Measurements from ENCODE around the gene FIGLA. TPM values are rescaled to one million over a fixed set of nuclear protein-coding genes. Genes with fewer than 3 reads are reported as not detected.

FIGLA gene
- total and polyA plus RNA-seq, 2 experiments from 2014 or later, result not detected

DNA sequence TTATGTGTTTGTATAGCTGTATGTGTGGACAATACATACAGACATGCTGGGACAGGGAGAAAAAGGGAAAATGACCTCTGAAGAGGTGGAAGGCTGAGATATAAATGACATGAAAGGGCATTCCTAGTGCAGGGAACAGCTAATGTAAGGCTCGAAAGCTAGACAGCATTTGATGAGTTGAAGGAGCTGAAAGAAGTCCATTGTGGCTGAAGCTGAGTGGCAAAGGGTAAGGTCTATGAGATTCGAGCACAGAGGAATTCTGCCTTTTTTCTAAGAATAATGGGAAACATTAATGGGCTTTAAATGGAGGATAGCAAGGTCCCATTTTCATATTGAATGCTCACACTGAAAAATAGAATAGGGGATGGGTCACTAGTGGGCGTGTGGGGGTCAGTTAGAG is 46.0 kb downstream of the FIGLA start (continued):
- TF ChIP-seq, protein P1, sequence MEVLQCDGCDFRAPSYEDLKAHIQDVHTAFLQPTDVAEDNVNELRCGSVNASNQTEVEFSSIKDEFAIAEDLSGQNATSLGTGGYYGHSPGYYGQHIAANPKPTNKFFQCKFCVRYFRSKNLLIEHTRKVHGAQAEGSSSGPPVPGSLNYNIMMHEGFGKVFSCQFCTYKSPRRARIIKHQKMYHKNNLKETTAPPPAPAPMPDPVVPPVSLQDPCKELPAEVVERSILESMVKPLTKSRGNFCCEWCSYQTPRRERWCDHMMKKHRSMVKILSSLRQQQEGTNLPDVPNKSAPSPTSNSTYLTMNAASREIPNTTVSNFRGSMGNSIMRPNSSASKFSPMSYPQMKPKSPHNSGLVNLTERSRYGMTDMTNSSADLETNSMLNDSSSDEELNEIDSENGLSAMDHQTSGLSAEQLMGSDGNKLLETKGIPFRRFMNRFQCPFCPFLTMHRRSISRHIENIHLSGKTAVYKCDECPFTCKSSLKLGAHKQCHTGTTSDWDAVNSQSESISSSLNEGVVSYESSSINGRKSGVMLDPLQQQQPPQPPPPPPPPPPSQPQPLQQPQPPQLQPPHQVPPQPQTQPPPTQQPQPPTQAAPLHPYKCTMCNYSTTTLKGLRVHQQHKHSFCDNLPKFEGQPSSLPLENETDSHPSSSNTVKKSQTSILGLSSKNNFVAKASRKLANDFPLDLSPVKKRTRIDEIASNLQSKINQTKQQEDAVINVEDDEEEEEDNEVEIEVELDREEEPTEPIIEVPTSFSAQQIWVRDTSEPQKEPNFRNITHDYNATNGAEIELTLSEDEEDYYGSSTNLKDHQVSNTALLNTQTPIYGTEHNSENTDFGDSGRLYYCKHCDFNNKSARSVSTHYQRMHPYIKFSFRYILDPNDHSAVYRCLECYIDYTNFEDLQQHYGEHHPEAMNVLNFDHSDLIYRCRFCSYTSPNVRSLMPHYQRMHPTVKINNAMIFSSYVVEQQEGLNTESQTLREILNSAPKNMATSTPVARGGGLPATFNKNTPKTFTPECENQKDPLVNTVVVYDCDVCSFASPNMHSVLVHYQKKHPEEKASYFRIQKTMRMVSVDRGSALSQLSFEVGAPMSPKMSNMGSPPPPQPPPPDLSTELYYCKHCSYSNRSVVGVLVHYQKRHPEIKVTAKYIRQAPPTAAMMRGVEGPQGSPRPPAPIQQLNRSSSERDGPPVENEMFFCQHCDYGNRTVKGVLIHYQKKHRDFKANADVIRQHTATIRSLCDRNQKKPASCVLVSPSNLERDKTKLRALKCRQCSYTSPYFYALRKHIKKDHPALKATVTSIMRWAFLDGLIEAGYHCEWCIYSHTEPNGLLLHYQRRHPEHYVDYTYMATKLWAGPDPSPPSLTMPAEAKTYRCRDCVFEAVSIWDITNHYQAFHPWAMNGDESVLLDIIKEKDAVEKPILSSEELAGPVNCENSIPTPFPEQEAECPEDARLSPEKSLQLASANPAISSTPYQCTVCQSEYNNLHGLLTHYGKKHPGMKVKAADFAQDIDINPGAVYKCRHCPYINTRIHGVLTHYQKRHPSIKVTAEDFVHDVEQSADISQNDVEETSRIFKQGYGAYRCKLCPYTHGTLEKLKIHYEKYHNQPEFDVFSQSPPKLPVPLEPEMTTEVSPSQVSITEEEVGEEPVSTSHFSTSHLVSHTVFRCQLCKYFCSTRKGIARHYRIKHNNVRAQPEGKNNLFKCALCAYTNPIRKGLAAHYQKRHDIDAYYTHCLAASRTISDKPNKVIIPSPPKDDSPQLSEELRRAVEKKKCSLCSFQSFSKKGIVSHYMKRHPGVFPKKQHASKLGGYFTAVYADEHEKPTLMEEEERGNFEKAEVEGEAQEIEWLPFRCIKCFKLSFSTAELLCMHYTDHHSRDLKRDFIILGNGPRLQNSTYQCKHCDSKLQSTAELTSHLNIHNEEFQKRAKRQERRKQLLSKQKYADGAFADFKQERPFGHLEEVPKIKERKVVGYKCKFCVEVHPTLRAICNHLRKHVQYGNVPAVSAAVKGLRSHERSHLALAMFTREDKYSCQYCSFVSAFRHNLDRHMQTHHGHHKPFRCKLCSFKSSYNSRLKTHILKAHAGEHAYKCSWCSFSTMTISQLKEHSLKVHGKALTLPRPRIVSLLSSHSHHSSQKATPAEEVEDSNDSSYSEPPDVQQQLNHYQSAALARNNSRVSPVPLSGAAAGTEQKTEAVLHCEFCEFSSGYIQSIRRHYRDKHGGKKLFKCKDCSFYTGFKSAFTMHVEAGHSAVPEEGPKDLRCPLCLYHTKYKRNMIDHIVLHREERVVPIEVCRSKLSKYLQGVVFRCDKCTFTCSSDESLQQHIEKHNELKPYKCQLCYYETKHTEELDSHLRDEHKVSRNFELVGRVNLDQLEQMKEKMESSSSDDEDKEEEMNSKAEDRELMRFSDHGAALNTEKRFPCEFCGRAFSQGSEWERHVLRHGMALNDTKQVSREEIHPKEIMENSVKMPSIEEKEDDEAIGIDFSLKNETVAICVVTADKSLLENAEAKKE (CRISPR knock-in tag; IDR thresholded peaks at IDR 0.05), result no peak
- no peak for TF ChIP-seq EZH2phosphoT487 (IDR thresholded peaks at IDR 0.05; ENCODE audit: unreplicated experiment)
- TF ChIP-seq, protein P2, sequence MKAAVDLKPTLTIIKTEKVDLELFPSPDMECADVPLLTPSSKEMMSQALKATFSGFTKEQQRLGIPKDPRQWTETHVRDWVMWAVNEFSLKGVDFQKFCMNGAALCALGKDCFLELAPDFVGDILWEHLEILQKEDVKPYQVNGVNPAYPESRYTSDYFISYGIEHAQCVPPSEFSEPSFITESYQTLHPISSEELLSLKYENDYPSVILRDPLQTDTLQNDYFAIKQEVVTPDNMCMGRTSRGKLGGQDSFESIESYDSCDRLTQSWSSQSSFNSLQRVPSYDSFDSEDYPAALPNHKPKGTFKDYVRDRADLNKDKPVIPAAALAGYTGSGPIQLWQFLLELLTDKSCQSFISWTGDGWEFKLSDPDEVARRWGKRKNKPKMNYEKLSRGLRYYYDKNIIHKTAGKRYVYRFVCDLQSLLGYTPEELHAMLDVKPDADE (IDR thresholded peaks at IDR 0.05), result no peak

DNA sequence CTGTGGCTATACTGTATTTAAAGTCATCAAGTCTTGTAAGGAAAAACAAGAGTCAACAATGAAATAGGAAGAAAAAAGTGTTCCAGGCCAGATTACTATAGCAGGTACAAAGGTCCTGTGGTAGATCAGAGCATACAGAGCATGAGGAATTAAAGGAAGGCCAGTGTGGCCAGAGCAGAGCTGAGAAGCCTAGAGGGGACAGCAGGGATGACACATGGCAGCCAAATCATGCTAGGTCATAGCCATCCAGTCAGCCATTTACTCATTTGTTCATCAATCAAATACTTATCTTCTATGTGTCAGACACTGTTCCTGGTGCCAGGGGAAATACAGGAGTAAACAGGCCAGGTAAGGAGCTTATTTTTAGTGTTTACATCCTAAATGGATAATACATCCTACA is 46.8 kb downstream of the FIGLA start:
- Histone ChIP-seq H3K4me3 (no peak overlapping the region), H3K36me3 (ENCODE audit: insufficient read depth) (no peaks in the 10 kb centered on the region), H3F3A (replicated peaks; ENCODE audit: low read depth) (no peaks in the 10 kb centered on the region; the same call in 1 of the 2 replicates), H3K4me2 (no peak overlapping the region), H3K4me1 (ENCODE audit: insufficient read depth) (peaks cover 56% of the 10 kb centered on the region), H3K79me2 (replicated peaks; ENCODE audit: insufficient read depth) (peaks cover 100% of the 10 kb centered on the region), H3K27me3 (ENCODE audit: insufficient read depth) (no peaks in the 10 kb centered on the region), H2AFZ (no peak overlapping the region), H3K9me2 (ENCODE audit: insufficient read depth) (no peaks in the 10 kb centered on the region), H4K20me1 (replicated peaks; ENCODE audit: insufficient read depth) (peaks cover 87% of the 10 kb centered on the region), H3K27ac (ENCODE audit: low read depth) (no peak overlapping the region)
- no peak overlapping the region for H3K4me3 Mint-ChIP-seq
- peaks cover 62% of the 10 kb centered on the region for H3K4me1 Mint-ChIP-seq
- H3K27ac Mint-ChIP-seq, result peak overlapping the region; percentile 10; the same call in 1 of the 2 replicates
- H3K9me3 Mint-ChIP-seq, result no peaks in the 10 kb centered on the region
- ATAC-seq (peak; percentile 22; the same call in 1 of the 3 replicates), DNase-seq (ENCODE audit: low spot score) (no peak)
- no peak for TF ChIP-seq STAT1 (IDR thresholded peaks at IDR 0.05; ENCODE audit: unreplicated experiment)
- TF ChIP-seq, protein P3, sequence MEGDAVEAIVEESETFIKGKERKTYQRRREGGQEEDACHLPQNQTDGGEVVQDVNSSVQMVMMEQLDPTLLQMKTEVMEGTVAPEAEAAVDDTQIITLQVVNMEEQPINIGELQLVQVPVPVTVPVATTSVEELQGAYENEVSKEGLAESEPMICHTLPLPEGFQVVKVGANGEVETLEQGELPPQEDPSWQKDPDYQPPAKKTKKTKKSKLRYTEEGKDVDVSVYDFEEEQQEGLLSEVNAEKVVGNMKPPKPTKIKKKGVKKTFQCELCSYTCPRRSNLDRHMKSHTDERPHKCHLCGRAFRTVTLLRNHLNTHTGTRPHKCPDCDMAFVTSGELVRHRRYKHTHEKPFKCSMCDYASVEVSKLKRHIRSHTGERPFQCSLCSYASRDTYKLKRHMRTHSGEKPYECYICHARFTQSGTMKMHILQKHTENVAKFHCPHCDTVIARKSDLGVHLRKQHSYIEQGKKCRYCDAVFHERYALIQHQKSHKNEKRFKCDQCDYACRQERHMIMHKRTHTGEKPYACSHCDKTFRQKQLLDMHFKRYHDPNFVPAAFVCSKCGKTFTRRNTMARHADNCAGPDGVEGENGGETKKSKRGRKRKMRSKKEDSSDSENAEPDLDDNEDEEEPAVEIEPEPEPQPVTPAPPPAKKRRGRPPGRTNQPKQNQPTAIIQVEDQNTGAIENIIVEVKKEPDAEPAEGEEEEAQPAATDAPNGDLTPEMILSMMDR (conservative IDR thresholded peaks at IDR 0.05; ENCODE audit: low read depth in 2 of 2), result peak in 1 of 2 experiments; percentile 17; a peak in 1 of 4 replicates
- H3K27me3 Mint-ChIP-seq (ENCODE audit: insufficient read depth, low read depth, poor library complexity), result no peaks in the 10 kb centered on the region
- peaks cover 20% of the 10 kb centered on the region for H3K36me3 Mint-ChIP-seq (ENCODE audit: low read depth)

Data from GM23338 (cell line).